Astrocyte (in vitro differentiated cells and primary cell): ENCODE results near the gene BICD1.

Source experiments
- EZH2 ChIP-seq: IDR thresholded peaks from 2 replicates; pipeline ENCODE4 v1.6.1; 2012; ENCODE audit warnings: mild to moderate bottlenecking, low read length, inconsistent platforms; ENCODE audit not compliant: insufficient read depth
- TF ChIP-seq, protein P1 (sequence below): IDR thresholded peaks from 2 replicates; pipeline ENCODE4 v1.5.1; 2011; ENCODE audit warnings: low read depth, mild to moderate bottlenecking, inconsistent platforms, low read length, moderate library complexity; ENCODE audit not compliant: insufficient read depth

DNA sequence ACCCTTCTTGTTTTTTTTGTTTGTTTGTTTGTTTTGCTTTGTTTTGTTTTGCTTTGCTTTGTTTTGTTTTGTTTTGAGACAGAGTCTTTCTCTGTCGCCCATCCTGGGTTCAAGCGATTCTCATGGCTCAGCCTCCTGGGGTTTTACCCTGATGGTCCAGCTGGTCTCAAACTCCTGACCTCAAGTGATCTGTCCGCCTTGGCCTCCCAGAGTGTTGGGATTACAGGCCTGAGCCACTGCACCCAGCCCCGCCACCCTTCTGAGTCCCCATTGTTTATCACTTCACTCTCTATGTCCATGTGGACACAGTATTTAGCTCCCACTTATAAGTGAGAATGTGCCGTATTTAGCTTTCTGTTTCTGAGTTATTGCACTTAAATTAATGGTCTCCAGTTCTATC, 36.9 kb upstream of the BICD1 start:
- TF ChIP-seq, protein P1, sequence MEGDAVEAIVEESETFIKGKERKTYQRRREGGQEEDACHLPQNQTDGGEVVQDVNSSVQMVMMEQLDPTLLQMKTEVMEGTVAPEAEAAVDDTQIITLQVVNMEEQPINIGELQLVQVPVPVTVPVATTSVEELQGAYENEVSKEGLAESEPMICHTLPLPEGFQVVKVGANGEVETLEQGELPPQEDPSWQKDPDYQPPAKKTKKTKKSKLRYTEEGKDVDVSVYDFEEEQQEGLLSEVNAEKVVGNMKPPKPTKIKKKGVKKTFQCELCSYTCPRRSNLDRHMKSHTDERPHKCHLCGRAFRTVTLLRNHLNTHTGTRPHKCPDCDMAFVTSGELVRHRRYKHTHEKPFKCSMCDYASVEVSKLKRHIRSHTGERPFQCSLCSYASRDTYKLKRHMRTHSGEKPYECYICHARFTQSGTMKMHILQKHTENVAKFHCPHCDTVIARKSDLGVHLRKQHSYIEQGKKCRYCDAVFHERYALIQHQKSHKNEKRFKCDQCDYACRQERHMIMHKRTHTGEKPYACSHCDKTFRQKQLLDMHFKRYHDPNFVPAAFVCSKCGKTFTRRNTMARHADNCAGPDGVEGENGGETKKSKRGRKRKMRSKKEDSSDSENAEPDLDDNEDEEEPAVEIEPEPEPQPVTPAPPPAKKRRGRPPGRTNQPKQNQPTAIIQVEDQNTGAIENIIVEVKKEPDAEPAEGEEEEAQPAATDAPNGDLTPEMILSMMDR = no peak
- TF ChIP-seq EZH2 = no peak
